HG03575 (cell line): ENCODE measurements around the gene SLC24A4.

Source experiments
- ATAC-seq: cut with Tn5 transposase; IDR thresholded peaks from one replicate; pipeline ENCODE4 v1.9.1; 2021; ENCODE audit not compliant: unreplicated experiment, insufficient number of reproducible peaks, low FRiP score; ENCODE audit errors: extremely low read depth

Gene SLC24A4

GRCh38 chr14:92482621-92483319 lies 159.8 kb downstream of the SLC24A4 start:
- no peak for ATAC-seq

DNA sequence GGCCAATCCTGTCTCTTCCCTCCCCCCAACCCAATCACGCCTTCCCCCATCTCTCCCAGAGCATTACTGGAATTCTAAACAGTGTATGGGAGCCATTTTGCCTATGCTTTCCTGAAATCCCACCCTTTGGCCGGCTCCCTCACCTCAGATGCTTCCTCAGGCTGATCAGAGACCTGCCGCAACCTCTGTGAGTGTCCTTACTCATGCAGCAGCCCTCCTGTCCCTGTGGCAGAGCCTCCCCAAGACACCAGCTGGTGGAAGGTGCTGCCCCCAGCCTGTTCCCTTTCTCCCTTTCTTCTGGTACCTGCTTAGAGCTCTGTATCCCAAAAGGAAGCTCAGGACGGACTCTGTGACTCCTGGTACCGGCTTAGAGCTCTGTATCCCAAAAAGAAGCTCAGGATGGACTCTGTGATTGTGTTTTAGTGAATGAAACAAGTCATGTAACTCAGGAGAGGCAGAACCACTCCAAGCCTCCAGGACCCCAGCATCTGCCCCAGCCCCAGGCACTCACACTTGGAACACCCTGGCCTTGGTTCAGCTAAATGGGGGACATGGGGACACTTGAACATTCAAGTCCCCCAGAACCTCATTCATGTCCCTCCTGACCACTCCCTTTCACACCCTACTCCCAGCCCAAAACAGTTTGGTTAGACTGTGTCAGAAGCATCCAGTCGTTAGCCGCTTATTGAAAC lies 161.3 kb downstream of the SLC24A4 start:
- no peak for ATAC-seq

- ATAC-seq, result no peak
These were observed 163.9 kb downstream of the SLC24A4 start for GRCh38 chr14:92486881-92487280.

- no peak for ATAC-seq
These were observed 164.7 kb downstream of the SLC24A4 start for GRCh38 chr14:92487513-92488133.

- ATAC-seq, result no peak
These were observed 166.7 kb downstream of the SLC24A4 start for GRCh38 chr14:92489394-92490238.

DNA sequence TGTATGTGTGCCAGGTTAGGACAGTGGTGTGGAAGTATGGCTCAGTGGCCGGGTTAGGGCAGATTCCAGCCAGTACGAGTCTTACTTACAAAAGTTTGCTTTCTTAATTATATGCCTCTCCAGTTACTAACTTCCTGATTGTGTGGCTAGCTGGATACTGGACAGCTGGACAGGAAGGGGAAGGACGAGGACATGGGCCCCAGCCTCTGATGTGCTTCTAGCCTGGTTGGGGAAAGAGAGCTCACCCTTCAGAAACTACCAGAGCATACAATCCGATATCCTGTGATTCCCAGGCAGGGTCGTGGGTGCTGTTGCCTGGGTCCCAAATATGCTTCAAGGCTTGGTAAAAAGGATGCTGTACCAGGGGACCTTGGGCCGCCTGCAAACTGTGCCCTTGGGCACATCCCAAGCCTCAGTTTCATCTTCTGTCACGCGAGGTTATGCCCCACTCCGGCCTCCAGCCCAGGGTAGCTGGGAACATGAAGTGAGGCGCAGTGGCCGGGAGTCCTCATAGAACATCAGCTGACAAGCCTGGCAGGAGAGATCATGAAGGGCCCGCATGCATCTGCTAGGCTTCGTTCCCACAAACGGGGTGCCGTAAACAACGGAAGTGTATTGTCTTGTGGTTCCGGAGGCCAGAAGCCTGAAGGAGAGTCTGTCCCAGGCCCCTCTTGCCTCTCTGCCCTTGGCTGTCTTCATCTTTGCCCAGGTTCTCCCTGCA lies 167.4 kb downstream of the SLC24A4 start:
- no peak for ATAC-seq

GRCh38 chr14:92491782-92492181 lies 168.8 kb downstream of the SLC24A4 start:
- no peak for ATAC-seq

DNA sequence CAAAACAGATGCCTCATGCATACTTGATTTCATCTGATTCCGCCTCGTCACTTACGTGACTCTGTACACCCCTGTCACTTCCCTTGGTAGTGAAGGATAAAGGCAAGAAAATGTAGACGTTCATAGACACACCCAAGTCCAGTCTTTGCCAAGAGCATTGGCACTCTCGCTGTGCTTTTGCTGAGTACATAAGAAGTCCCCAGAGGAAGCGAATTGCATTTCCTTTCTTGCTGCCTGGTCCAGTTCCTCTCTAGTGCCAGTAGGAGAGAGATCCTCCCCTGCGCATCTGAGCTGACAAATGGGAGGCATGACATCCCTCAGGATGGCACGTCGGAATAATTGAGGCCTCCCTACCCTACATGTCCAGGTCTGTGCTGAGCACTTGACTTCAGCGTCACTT lies 169.3 kb downstream of the SLC24A4 start:
- no peak for ATAC-seq

DNA sequence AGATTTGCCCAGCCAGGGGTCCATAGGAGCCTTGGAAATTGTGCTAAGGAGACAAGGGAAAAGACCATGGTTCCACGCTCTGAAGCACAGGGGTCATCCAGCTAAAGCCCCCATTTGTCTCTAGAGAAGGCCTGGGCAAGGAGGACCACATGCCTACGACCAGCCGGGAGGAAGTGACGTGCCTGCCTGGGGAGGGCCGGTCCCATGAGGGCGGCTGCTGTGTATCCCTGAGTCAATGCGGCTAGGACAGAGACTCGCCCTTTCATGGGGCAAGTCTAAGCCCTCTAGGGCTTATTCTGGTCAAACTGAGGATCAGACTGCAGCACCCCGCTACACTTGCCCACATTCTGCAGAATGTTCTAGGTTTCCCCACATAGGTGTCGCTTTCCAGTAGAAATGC lies 170.1 kb downstream of the SLC24A4 start:
- no peak for ATAC-seq

DNA sequence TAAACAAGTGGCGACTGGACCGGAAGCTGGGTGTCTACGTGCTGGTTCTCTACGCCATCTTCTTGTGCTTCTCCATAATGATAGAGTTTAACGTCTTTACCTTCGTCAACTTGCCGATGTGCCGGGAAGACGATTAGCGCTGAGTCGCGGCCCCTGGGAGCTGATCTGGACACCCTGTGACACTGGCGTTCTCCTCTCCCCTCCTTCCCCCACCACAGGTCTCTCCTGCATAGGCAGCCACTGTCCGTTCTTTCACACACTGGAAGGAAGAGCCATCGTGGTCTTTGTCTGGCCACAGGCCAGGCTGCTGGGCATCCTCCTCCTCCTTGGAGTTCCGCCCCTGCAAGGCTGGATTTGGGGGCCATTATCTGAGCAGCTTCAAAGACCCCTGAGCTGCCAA lies 170.5 kb downstream of the SLC24A4 start:
- ATAC-seq, result no peak

GRCh38 chr14:92494512-92494911 lies 171.5 kb downstream of the SLC24A4 start:
- ATAC-seq, result no peak

DNA sequence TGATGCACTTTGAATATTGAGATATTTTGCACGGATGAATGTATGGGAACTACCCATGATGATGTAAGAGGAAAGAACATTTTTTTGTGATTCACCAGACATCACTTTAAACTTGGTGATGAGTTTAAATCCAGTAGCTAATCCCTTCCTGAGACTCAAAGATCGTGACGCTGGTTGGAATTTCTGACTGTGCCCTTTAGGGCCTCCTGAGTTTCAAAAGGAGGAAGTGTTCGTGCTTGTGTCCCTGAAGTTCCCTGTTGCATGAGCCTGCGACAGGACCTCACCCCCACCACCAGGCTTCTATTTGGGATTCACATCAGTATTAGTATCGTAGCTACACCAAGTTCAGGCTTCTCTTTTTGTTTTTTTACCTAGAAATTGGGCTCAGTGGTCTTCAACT lies 172.1 kb downstream of the SLC24A4 start:
- ATAC-seq, result no peak

DNA sequence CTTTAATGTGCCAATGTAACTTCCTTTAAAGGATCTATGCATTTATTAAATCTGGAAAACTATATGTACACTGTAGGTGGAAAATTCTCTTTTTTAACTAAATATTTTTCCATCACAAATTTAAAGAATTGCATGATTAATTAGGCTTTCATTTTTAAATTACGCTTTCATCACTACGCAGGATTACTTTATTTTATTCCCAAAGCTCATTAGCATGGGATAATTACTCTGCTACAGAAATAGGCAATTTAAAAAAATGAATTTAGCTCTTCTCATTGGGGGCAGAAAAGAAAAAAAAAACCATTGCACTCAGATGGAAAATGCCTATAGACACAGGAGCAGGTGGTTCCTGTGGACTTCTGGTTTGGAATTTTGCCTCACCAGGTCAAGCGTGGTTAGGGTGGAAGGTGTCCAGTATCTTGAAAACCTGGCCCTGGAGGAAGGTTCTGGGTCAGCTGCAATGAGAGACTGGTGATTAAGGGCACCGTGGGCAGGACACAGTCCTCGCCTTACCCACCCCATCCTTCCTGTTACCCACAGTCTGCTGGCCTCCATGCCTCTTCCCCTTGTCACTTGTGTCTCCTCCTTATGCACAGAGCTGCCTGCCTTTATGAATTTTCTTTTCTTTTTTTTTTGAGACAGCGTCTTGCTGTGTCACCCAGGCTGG lies 173.4 kb downstream of the SLC24A4 start:
- no peak for ATAC-seq

GRCh38 chr14:92497391-92497790 lies 174.4 kb downstream of the SLC24A4 start:
- ATAC-seq, result no peak

DNA sequence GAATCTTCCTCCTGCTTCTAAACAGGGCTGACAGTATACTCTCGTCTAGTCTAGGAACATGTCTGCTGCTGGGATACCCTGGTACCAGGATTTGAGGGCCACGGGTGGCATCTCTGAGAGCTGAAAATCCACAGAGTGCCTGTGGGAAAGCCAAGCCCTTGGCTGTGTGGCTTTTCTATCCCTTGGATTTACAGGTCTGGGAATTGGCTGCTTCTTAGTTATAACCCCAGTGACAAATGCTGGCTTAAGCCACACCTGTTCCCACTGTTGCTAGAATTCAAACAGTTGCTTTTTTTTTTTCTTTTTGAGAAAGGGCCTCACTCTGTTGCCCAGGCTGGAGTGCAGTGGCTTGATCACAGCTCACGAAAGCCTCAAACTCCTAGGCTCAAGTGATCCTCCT lies 176.3 kb downstream of the SLC24A4 start:
- ATAC-seq, result no peak

GRCh38 chr14:92500491-92500941 lies 177.6 kb downstream of the SLC24A4 start:
- no peak for ATAC-seq

DNA sequence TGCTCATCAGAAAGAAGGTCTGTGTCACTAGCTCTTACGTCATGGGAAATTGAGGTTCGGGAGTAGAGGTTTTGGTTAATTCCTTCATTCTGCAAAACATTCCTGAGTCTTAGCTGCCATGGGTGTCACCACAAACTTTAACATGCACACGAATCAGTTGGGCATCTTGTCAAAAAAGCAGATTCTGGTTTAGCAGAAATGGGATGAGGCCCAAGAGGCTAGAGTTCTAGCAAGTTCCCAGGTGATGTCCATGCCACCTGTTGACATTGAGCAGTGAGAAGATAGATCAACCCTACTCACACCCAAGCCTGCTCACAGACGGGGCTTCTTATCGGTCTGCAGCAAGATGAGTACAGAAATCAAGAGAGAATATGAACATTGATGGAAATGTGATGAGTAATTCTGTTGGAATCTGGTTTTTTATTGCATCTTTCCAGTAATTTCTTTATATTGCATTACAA lies 179.0 kb downstream of the SLC24A4 start:
- ATAC-seq, result no peak
